ENCODE measurements around the gene SPTLC1.

SPTLC1 gene

GRCh38 chr9:92058723-92059444 is 56.3 kb downstream of the SPTLC1 start:
- H3K36me3 ChIP-seq (ENCODE audit: control insufficient read depth, insufficient read depth, low read length): peaks cover 10% of the 10 kb centered on the region
- no peak overlapping the region for H3K4me3 ChIP-seq (replicated peaks; ENCODE audit: low read depth, low read length)
- DNase-seq (ENCODE audit: extremely low read depth, insufficient read length): no peak
- no peak for TF ChIP-seq CTCF (IDR thresholded peaks at IDR 0.05; ENCODE audit: insufficient read depth, low read length, poor library complexity, severe bottlenecking)
- no peaks in the 10 kb centered on the region for H3K27me3 ChIP-seq (replicated peaks; ENCODE audit: control insufficient read depth, insufficient read depth, low read length)

GRCh38 chr9:92058026-92058425 is 57.2 kb downstream of the SPTLC1 start:
- Histone ChIP-seq H3K27me3 (replicated peaks; ENCODE audit: control insufficient read depth, insufficient read depth, low read length) (no peaks in the 10 kb centered on the region), H3K36me3 (ENCODE audit: control insufficient read depth, insufficient read depth, low read length) (peaks cover 11% of the 10 kb centered on the region), H3K4me3 (replicated peaks; ENCODE audit: low read depth, low read length) (no peak overlapping the region)
- no peak for DNase-seq (ENCODE audit: extremely low read depth, insufficient read length)
- TF ChIP-seq CTCF (IDR thresholded peaks at IDR 0.05; ENCODE audit: insufficient read depth, low read length, poor library complexity, severe bottlenecking): no peak

- Histone ChIP-seq H3K36me3 (ENCODE audit: control insufficient read depth, insufficient read depth, low read length) (peaks cover 11% of the 10 kb centered on the region), H3K4me3 (replicated peaks; ENCODE audit: low read depth, low read length) (no peak overlapping the region), H3K27me3 (replicated peaks; ENCODE audit: control insufficient read depth, insufficient read depth, low read length) (no peaks in the 10 kb centered on the region)
- no peak for DNase-seq (ENCODE audit: extremely low read depth, insufficient read length)
- no peak for TF ChIP-seq CTCF (IDR thresholded peaks at IDR 0.05; ENCODE audit: insufficient read depth, low read length, poor library complexity, severe bottlenecking)
These were observed 58.0 kb downstream of the SPTLC1 start for GRCh38 chr9:92057226-92057625.

- Histone ChIP-seq H3K36me3 (ENCODE audit: control insufficient read depth, insufficient read depth, low read length) (peaks cover 11% of the 10 kb centered on the region), H3K27me3 (replicated peaks; ENCODE audit: control insufficient read depth, insufficient read depth, low read length) (no peaks in the 10 kb centered on the region)
- no peak for TF ChIP-seq CTCF (IDR thresholded peaks at IDR 0.05; ENCODE audit: insufficient read depth, low read length, poor library complexity, severe bottlenecking)
These were observed 59.6 kb downstream of the SPTLC1 start for GRCh38 chr9:92055624-92056023.

GRCh38 chr9:92048924-92049625 is 66.1 kb downstream of the SPTLC1 start:
- DNase-seq (ENCODE audit: extremely low read depth, insufficient read length): no peak
- no peak for TF ChIP-seq CTCF (IDR thresholded peaks at IDR 0.05; ENCODE audit: insufficient read depth, low read length, poor library complexity, severe bottlenecking)
- no peak overlapping the region for H3K4me3 ChIP-seq (replicated peaks; ENCODE audit: low read depth, low read length)
- peaks cover 7% of the 10 kb centered on the region for H3K36me3 ChIP-seq (ENCODE audit: control insufficient read depth, insufficient read depth, low read length)
- no peaks in the 10 kb centered on the region for H3K27me3 ChIP-seq (replicated peaks; ENCODE audit: control insufficient read depth, insufficient read depth, low read length)

More at GRCh38 chr9:92055624-92056023, 59.6 kb downstream of the SPTLC1 start:
- no peak for DNase-seq (ENCODE audit: extremely low read depth, insufficient read length)
- H3K4me3 ChIP-seq (replicated peaks; ENCODE audit: low read depth, low read length): no peak overlapping the region

Data from GM06990 (cell line).